Ovary (tissue), 9 donors: Measurements from ENCODE around the gene PRRT1. TPM values are rescaled to one million over a fixed set of nuclear protein-coding genes. Genes with fewer than 3 reads are reported as not detected.
"Not testable (repeated sequence)": the region's sequence is repeated elsewhere in the genome, so short reads cannot be mapped to it uniquely, and the experiment has no call there.

Experiments used
- DNase-seq, 5 donors: peaks; one replicate each; pipeline ENCODE4 v3.0.0-alpha.2; 2019 to 2020
- H3K27ac ChIP-seq, 2 donors: fragments of 200-600 bp; one replicate each; pipeline versions ENCODE4 v1.5.1 to v1.8.0; 2019 to 2022
- H3K27me3 ChIP-seq: fragments of 200-600 bp; one replicate; pipeline ENCODE4 v1.8.0; 2022
- H3K36me3 ChIP-seq: fragments of 200-600 bp; sonication (generic); one replicate; pipeline ENCODE4 v1.5.1; 2019
- H3K4me1 ChIP-seq: one replicate; pipeline ENCODE4 v1.8.1; 2013; ENCODE audit warnings: mild to moderate bottlenecking, moderate library complexity; ENCODE audit not compliant: insufficient read depth
- H3K4me3 ChIP-seq: fragments of 200-600 bp; sonication (generic); one replicate; pipeline ENCODE4 v1.5.1; 2017
- H3K9me3 ChIP-seq, 2 donors: fragments of 200-600 bp in 1 of 2; sonication (generic) in 1 of 2; one replicate each; pipeline versions ENCODE4 v1.5.1 to v1.8.1; 2013 to 2019; ENCODE audit warnings: mild to moderate bottlenecking in 1 of 2, moderate library complexity in 1 of 2
- CTCF ChIP-seq, 3 donors: fragments of 450-650 bp in 2 of 3; fragments of 200-600 bp in 1 of 3; IDR thresholded peaks; one replicate each; pipeline versions ENCODE4 v1.5.1 to v1.8.0; 2016 to 2022; ENCODE audit warnings: antibody characterized with exemption in 3 of 3, mild to moderate bottlenecking in 1 of 3
- EP300 ChIP-seq: sonication (generic); formaldehyde crosslinking; IDR thresholded peaks from one replicate; pipeline ENCODE4 v1.6.1; 2017; ENCODE audit warnings: antibody characterized with exemption
- POLR2A ChIP-seq: fragments of 450-650 bp; IDR thresholded peaks from one replicate; pipeline ENCODE4 v1.6.1; 2017; ENCODE audit warnings: antibody characterized with exemption, mild to moderate bottlenecking, moderate library complexity
- WGBS, 3 donors: extraction: QIAGEN DNeasy Blood & Tissue Kit in 1 of 3; methylation state at CpG; one replicate each; pipeline versions ENCODE4 v1.1.5 to v1.1.7; 2013 to 2017; 5-methylcytosine and 5-hydroxymethylcytosine counted together
- intact Hi-C, 4 donors: fragments of 100-400 bp; cut with DNase I; formaldehyde crosslinking; loops; one replicate each; pipeline versions ENCODE4 v1.11.0 to v1.15.1; 2022 to 2023
- microRNA-seq, 3 donors: library from miRNA; unstranded; fragments of <30 nt; microRNA quantifications; one replicate each; pipeline versions ENCODE4 to v1.2.0, GENCODE V29; 2019 to 2020
- polyA plus RNA-seq, 2 donors: library from polyadenylated mRNA; stranded (reverse); fragments of 200-250 nt in 1 of 2; fragments of 350-450 nt in 1 of 2; fragmentation: Illumina TruSeq in 1 of 2; extraction: RNeasy Lipid Tissue Mini Kit (QIAGEN cat#74804) in 1 of 2; gene quantifications; one replicate each; pipeline ENCODE4 v1.2.3, GENCODE V29; 2013 to 2014
- small RNA-seq: library from RNA; depleted of rRNA; stranded (forward); fragments of <200 nt; gene quantifications from one replicate; pipeline ENCODE3, GENCODE V24; 2016
- total RNA-seq, 7 donors: library from RNA; depleted of rRNA in 2 of 7; stranded (reverse); fragments of >200 nt in 2 of 7; fragmentation: NEBNext Ultra II Directional in 3 of 7; extraction: Animal tissue kit (Norgen Biotek cat#: 25700) in 3 of 7; gene quantifications; one replicate each; pipeline versions ENCODE4 v1.1.0 to v1.2.4, GENCODE V29; 2016 to 2023
- donor health status: DM: no; HTN: no; CAD: no; lungs with moderate emphysema.
- donor health status: DM: no; HTN: no; CAD: no.
- donor health status: Bipolar disorder and iron deficiency.
- donor health status: DM: yes; HTN: yes; CAD: no.
- donor health status: DM: no; HTN: no; CAD: no.
- donor health status: DM: yes; HTN: yes; CAD: no.

PRRT1 gene
- total and polyA plus RNA-seq, 9 donors = 2.4 to 44.1 (median 27.7) TPM

- DNase-seq = peak in 2 of 5 donors; percentile 52 to 60
- Histone ChIP-seq H3K4me3 (peak overlapping the region; percentile 43), H3K36me3 (no peaks in the 10 kb centered on the region), H3K9me3 (no peaks in the 10 kb centered on the region), H3K27me3 (no peaks in the 10 kb centered on the region), H3K4me1 (peaks cover 36% of the 10 kb centered on the region), H3K27ac (peak overlapping the region; percentile 78 to 81)
- WGBS, 3 donors = 58 to 83% (median 70%) methylated on average over 1 of the region's 1 CpG
- no peak for TF ChIP-seq CTCF (IDR thresholded peaks at IDR 0.05)
- TF ChIP-seq EP300 = no peak
- no peak for TF ChIP-seq POLR2A
- intact Hi-C loops = loop anchor here in 1 of 4 donors (2.0 kb wide), 1 partner anchor 15 kb away; no protein-coding TSS in a partner anchor
Observed at GRCh38 chr6:32107406-32107805, 44.3 kb downstream of the PRRT1 start.

- intact Hi-C loops = no loop called here
- Histone ChIP-seq H3K27me3 (no peaks in the 10 kb centered on the region), H3K36me3 (no peaks in the 10 kb centered on the region), H3K4me1 (peaks cover 25% of the 10 kb centered on the region), H3K27ac (no peak overlapping the region), H3K9me3 (no peaks in the 10 kb centered on the region), H3K4me3 (no peak overlapping the region)
- 78 to 84% (median 83%) methylated on average over 4 of the region's 4 CpGs for WGBS, 3 donors
- no peak for TF ChIP-seq EP300
- TF ChIP-seq CTCF (IDR thresholded peaks at IDR 0.05) = no peak
- no peak for TF ChIP-seq POLR2A
- no peak for DNase-seq
Observed at GRCh38 chr6:32105433-32105832, 46.3 kb downstream of the PRRT1 start.

- H3K4me1 ChIP-seq = peaks cover 7% of the 10 kb centered on the region
- H3K4me3 ChIP-seq = no peak overlapping the region
- 89 to 93% (median 93%) methylated on average over 3 of the region's 3 CpGs for WGBS, 3 donors
- H3K27me3 ChIP-seq = no peaks in the 10 kb centered on the region
- H3K27ac ChIP-seq = no peak overlapping the region
- H3K36me3 ChIP-seq = no peaks in the 10 kb centered on the region
- H3K9me3 ChIP-seq = no peaks in the 10 kb centered on the region
- TF ChIP-seq EP300 = no peak
- no peak for TF ChIP-seq POLR2A
- DNase-seq = no peak
- intact Hi-C loops = no loop called here
Observed at GRCh38 chr6:32102255-32102654, 49.5 kb downstream of the PRRT1 start.

- H3K27ac ChIP-seq, H3K4me1 ChIP-seq, DNase-seq, H3K36me3 ChIP-seq, H3K4me3 ChIP-seq, intact Hi-C loops, H3K27me3 ChIP-seq, H3K9me3 ChIP-seq: not testable (repeated sequence)
- WGBS, 3 donors = 90 to 91% (median 91%) methylated on average over 8 of the region's 8 CpGs
Observed at GRCh38 chr6:32100251-32100650, 51.5 kb downstream of the PRRT1 start.

Small RNAs within 50 kb of the gene (microRNA-seq; reads per million reads assigned to microRNA genes)
- gene MIR6721 (0 to 0.18 (median 0) reads per million in 3 donors), gene MIR6833 (0 to 0.32 (median 0) reads per million in 3 donors)

Small RNAs within 50 kb of the gene (small RNA-seq; reads per million reads assigned to genes)
- gene AL662884.1 (not detected), gene MIR6833 (not detected)

Other genes starting within 250 kb of the PRRT1 start
- 10 to 100 TPM in 5 of 7 donors, 1 to 10 TPM in 2; 1.9 to 24.8 (median 10.8) TPM for gene ZBTB12, start 249.9 kb downstream of the PRRT1 start, total RNA-seq
- gene ZBTB12, start 249.9 kb downstream of the PRRT1 start, polyA plus RNA-seq = 10 to 100 TPM in 1 of 2 donors, 1 to 10 TPM in 1; 2.4 to 10.3 TPM
- gene C2, start 224.2 kb downstream of the PRRT1 start, total RNA-seq = 10 to 100 TPM in 4 of 7 donors, 1 to 10 TPM in 3; 1.4 to 23.0 (median 11.4) TPM
- gene C2, start 224.2 kb downstream of the PRRT1 start, polyA plus RNA-seq = 10 to 100 TPM in 1 of 2 donors, 1 to 10 TPM in 1; 8.6 to 32.6 TPM
- gene CFB, start 205.8 kb downstream of the PRRT1 start, total RNA-seq = 100 to 1,000 TPM in 1 of 7 donors, 10 to 100 TPM in 6; 11.3 to 231 (median 23.8) TPM
- gene CFB, start 205.8 kb downstream of the PRRT1 start, polyA plus RNA-seq = 10 to 100 TPM; 19.1 to 20.4 TPM
- 10 to 100 TPM; 59.2 to 75.0 (median 65.8) TPM for gene NELFE, start 193.0 kb downstream of the PRRT1 start, total RNA-seq
- 10 to 100 TPM; 54.8 to 84.5 TPM for gene NELFE, start 193.0 kb downstream of the PRRT1 start, polyA plus RNA-seq
- 10 to 100 TPM; 37.2 to 59.4 (median 51.5) TPM for gene SKIC2, start 192.8 kb downstream of the PRRT1 start, total RNA-seq
- 10 to 100 TPM; 24.6 to 36.3 TPM for gene SKIC2, start 192.8 kb downstream of the PRRT1 start, polyA plus RNA-seq
- gene DXO, start 179.8 kb downstream of the PRRT1 start, total RNA-seq = 10 to 100 TPM; 22.3 to 42.8 (median 26.7) TPM
- 10 to 100 TPM; 11.7 to 29.3 TPM for gene DXO, start 179.8 kb downstream of the PRRT1 start, polyA plus RNA-seq
- gene C4A, start 169.9 kb downstream of the PRRT1 start, total RNA-seq = 1,000 to 10,000 TPM in 1 of 7 donors, 100 to 1,000 TPM in 6; 147 to 1,617 (median 248) TPM
- gene C4A, start 169.9 kb downstream of the PRRT1 start, polyA plus RNA-seq = 100 to 1,000 TPM; 114 to 324 TPM
- gene C4B, start 137.1 kb downstream of the PRRT1 start, total RNA-seq = 1,000 to 10,000 TPM in 1 of 7 donors, 100 to 1,000 TPM in 6; 163 to 1,673 (median 271) TPM
- gene C4B, start 137.1 kb downstream of the PRRT1 start, polyA plus RNA-seq = 100 to 1,000 TPM in 1 of 2 donors, 10 to 100 TPM in 1; 97.4 to 326 TPM
- 10 to 100 TPM in 1 of 7 donors, 1 to 10 TPM in 6; 2.4 to 21.7 (median 8.8) TPM for gene CYP21A2, start 113.5 kb downstream of the PRRT1 start, total RNA-seq
- gene CYP21A2, start 113.5 kb downstream of the PRRT1 start, polyA plus RNA-seq = 1 to 10 TPM; 1.9 to 4.8 TPM
- gene TNXB, start 42.6 kb downstream of the PRRT1 start, total RNA-seq = 100 to 1,000 TPM in 6 of 7 donors, 10 to 100 TPM in 1; 58.5 to 334 (median 205) TPM
- 100 to 1,000 TPM in 1 of 2 donors, 10 to 100 TPM in 1; 13.3 to 114 TPM for gene TNXB, start 42.6 kb downstream of the PRRT1 start, polyA plus RNA-seq
- 100 to 1,000 TPM in 1 of 7 donors, 10 to 100 TPM in 6; 27.8 to 100 (median 84.5) TPM for gene ATF6B, start 23.7 kb downstream of the PRRT1 start, total RNA-seq
- gene ATF6B, start 23.7 kb downstream of the PRRT1 start, polyA plus RNA-seq = 10 to 100 TPM; 37.9 to 70.3 TPM
- gene FKBPL, start 21.7 kb downstream of the PRRT1 start, total RNA-seq = 1 to 10 TPM; 1.7 to 4.6 (median 4.1) TPM
- gene FKBPL, start 21.7 kb downstream of the PRRT1 start, polyA plus RNA-seq = 1 to 10 TPM; 4.2 to 5.5 TPM
- 10 to 100 TPM; 33.5 to 63.9 (median 43.9) TPM for gene PPT2, start 2.2 kb upstream of the PRRT1 start, total RNA-seq
- 10 to 100 TPM; 34.4 to 53.1 TPM for gene PPT2, start 2.2 kb upstream of the PRRT1 start, polyA plus RNA-seq
- gene EGFL8, start 12.7 kb upstream of the PRRT1 start, total RNA-seq = 10 to 100 TPM; 11.8 to 47.3 (median 36.8) TPM
- 10 to 100 TPM; 29.8 to 36.7 TPM for gene EGFL8, start 12.7 kb upstream of the PRRT1 start, polyA plus RNA-seq
- gene AGPAT1, start 24.1 kb upstream of the PRRT1 start, total RNA-seq = 10 to 100 TPM; 29.6 to 82.4 (median 60.6) TPM
- 10 to 100 TPM; 53.5 to 75.7 TPM for gene AGPAT1, start 24.1 kb upstream of the PRRT1 start, polyA plus RNA-seq
- gene RNF5, start 26.5 kb upstream of the PRRT1 start, total RNA-seq = 10 to 100 TPM; 49.2 to 81.6 (median 75.4) TPM
- 100 to 1,000 TPM in 1 of 2 donors, 10 to 100 TPM in 1; 88.6 to 103 TPM for gene RNF5, start 26.5 kb upstream of the PRRT1 start, polyA plus RNA-seq
- 10 to 100 TPM in 1 of 7 donors, 1 to 10 TPM in 6; 3.4 to 12.8 (median 8.1) TPM for gene AGER, start 32.3 kb upstream of the PRRT1 start, total RNA-seq
- gene AGER, start 32.3 kb upstream of the PRRT1 start, polyA plus RNA-seq = 1 to 10 TPM; 5.1 to 5.9 TPM
- 100 to 1,000 TPM in 4 of 7 donors, 10 to 100 TPM in 3; 39.3 to 110 (median 100) TPM for gene PBX2, start 38.3 kb upstream of the PRRT1 start, total RNA-seq
- gene PBX2, start 38.3 kb upstream of the PRRT1 start, polyA plus RNA-seq = 10 to 100 TPM; 74.0 to 75.5 TPM
- gene GPSM3, start 40.7 kb upstream of the PRRT1 start, total RNA-seq = 1 to 10 TPM; 3.1 to 8.4 (median 4.7) TPM
- gene GPSM3, start 40.7 kb upstream of the PRRT1 start, polyA plus RNA-seq = 1 to 10 TPM; 5.4 to 8.7 TPM
- 10 to 100 TPM in 4 of 7 donors, 1 to 10 TPM in 3; 7.2 to 19.1 (median 10.7) TPM for gene NOTCH4, start 72.1 kb upstream of the PRRT1 start, total RNA-seq
- 10 to 100 TPM; 12.4 to 21.2 TPM for gene NOTCH4, start 72.1 kb upstream of the PRRT1 start, polyA plus RNA-seq
- not detected for gene TSBP1, start 220.0 kb upstream of the PRRT1 start, total RNA-seq
- not detected for gene TSBP1, start 220.0 kb upstream of the PRRT1 start, polyA plus RNA-seq